ENCODE data around the gene CTNNA3. TPM values are rescaled to one million over a fixed set of nuclear protein-coding genes. Genes with fewer than 3 reads are reported as not detected.

Gene CTNNA3
- polyA plus RNA-seq, 1 experiment = not detected

DNA sequence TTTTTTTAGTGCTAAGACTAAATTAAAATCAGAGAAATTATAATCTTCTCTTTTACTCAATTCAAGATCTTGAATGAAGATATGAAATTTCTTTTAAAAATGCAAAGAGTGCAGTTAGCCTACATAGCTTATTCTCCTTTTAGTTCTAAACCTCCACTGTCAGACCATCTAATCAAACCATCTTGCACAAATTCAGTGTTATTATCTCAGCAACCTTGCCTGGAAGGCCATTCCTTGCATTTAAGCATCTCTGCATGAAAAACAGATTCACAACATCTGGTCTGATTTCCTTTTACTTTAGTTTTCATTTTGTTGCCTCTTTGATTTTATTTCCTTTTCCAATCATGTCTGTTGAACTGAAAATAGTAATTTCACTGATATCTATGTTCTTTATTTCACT lies 1297.3 kb downstream of the CTNNA3 start:
- ChIA-PET POLR2A (no interaction called here), CTCF (no interaction called here)
- DNase-seq (ENCODE audit: low read depth) = no peak
- Histone ChIP-seq H3K4me3 (ENCODE audit: low read depth, low read length) (no peak overlapping the region), H3K36me3 (ENCODE audit: control insufficient read depth, insufficient read depth, low read length) (no peaks in the 10 kb centered on the region), H3K27me3 (ENCODE audit: control insufficient read depth, insufficient read depth, low read length) (no peaks in the 10 kb centered on the region)
- TF ChIP-seq, protein P1, sequence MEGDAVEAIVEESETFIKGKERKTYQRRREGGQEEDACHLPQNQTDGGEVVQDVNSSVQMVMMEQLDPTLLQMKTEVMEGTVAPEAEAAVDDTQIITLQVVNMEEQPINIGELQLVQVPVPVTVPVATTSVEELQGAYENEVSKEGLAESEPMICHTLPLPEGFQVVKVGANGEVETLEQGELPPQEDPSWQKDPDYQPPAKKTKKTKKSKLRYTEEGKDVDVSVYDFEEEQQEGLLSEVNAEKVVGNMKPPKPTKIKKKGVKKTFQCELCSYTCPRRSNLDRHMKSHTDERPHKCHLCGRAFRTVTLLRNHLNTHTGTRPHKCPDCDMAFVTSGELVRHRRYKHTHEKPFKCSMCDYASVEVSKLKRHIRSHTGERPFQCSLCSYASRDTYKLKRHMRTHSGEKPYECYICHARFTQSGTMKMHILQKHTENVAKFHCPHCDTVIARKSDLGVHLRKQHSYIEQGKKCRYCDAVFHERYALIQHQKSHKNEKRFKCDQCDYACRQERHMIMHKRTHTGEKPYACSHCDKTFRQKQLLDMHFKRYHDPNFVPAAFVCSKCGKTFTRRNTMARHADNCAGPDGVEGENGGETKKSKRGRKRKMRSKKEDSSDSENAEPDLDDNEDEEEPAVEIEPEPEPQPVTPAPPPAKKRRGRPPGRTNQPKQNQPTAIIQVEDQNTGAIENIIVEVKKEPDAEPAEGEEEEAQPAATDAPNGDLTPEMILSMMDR (IDR thresholded peaks at IDR 0.05; ENCODE audit: insufficient read depth, low read depth, low read length) = no peak

DNA sequence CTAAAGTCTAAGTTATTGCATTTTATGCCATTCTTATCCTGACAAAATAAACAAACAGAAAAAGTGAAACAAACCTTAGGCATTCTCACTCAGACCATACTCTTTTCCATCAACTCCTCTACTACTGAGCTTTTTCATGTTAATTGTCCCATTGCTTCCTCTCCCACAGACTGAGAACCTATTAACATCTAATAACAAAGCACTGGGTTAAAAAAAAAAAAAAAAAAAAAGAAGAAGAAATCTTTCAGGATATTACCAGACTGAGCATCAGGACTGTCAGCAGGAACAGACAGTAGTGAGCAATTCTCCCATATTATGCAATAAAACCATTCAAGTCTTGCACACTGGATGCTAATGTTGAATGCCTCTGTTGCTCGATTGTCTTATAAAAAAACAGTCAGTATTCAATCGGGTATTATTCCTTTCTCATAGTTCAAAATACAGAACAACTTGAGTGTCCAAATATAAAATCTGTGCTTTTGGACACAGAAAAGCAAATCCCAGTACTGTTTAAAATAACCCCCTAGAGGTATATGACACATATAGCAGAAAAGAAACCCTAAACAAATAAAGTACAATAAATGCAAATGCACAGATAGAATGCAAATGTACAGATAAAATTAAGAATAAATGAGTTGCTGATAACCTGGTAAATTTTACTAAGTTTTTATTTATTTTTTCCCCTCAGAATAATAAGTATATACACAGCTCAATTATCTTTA lies 1301.5 kb downstream of the CTNNA3 start:
- Histone ChIP-seq H3K36me3 (ENCODE audit: control insufficient read depth, insufficient read depth, low read length) (no peaks in the 10 kb centered on the region), H3K27me3 (ENCODE audit: control insufficient read depth, insufficient read depth, low read length) (no peaks in the 10 kb centered on the region), H3K4me3 (ENCODE audit: low read depth, low read length) (no peak overlapping the region)
- ChIA-PET POLR2A (no interaction called here), CTCF (no interaction called here)
- no peak for DNase-seq (ENCODE audit: low read depth)
- TF ChIP-seq, protein P1 (IDR thresholded peaks at IDR 0.05; ENCODE audit: insufficient read depth, low read depth, low read length) = no peak

- DNase-seq (ENCODE audit: low read depth) = no peak
- no peaks in the 10 kb centered on the region for H3K27me3 ChIP-seq (ENCODE audit: control insufficient read depth, insufficient read depth, low read length)
- H3K36me3 ChIP-seq (ENCODE audit: control insufficient read depth, insufficient read depth, low read length) = no peaks in the 10 kb centered on the region
- ChIA-PET CTCF (interaction anchor here (1.0 kb wide), 1 partner anchor 18 kb away, joined by 3 read pairs; no protein-coding TSS in a partner anchor), POLR2A (no interaction called here)
- TF ChIP-seq, protein P1 (IDR thresholded peaks at IDR 0.05; ENCODE audit: insufficient read depth, low read depth, low read length) = no peak
- H3K4me3 ChIP-seq (ENCODE audit: low read depth, low read length) = no peak overlapping the region
Measured at GRCh38 chr10:66390926-66391325, 1305.1 kb downstream of the CTNNA3 start.

DNA sequence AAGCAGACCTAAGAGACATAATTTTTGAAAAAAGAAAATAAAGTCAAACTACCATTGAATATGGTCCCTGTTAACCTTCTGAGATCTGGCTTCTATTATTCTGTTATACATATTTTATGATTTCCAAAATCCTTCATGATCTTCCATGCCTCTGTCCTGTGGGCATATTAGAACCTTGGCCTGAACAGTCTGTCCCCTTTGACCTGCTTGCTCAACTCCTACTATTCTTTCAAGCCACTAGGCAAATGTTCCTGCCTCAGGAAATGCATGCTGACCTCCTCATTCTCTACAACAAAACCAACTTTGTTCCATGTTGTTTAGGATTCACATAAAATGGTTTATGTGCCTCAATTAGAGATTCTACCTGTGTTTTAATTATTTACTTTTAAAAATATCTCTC lies 1315.0 kb downstream of the CTNNA3 start:
- ChIA-PET CTCF (no interaction called here), POLR2A (no interaction called here)
- TF ChIP-seq, protein P1 (IDR thresholded peaks at IDR 0.05; ENCODE audit: insufficient read depth, low read depth, low read length) = no peak
- DNase-seq (ENCODE audit: low read depth) = no peak
- H3K4me3 ChIP-seq (ENCODE audit: low read depth, low read length) = no peak overlapping the region
- no peaks in the 10 kb centered on the region for H3K36me3 ChIP-seq (ENCODE audit: control insufficient read depth, insufficient read depth, low read length)
- no peaks in the 10 kb centered on the region for H3K27me3 ChIP-seq (ENCODE audit: control insufficient read depth, insufficient read depth, low read length)

DNA sequence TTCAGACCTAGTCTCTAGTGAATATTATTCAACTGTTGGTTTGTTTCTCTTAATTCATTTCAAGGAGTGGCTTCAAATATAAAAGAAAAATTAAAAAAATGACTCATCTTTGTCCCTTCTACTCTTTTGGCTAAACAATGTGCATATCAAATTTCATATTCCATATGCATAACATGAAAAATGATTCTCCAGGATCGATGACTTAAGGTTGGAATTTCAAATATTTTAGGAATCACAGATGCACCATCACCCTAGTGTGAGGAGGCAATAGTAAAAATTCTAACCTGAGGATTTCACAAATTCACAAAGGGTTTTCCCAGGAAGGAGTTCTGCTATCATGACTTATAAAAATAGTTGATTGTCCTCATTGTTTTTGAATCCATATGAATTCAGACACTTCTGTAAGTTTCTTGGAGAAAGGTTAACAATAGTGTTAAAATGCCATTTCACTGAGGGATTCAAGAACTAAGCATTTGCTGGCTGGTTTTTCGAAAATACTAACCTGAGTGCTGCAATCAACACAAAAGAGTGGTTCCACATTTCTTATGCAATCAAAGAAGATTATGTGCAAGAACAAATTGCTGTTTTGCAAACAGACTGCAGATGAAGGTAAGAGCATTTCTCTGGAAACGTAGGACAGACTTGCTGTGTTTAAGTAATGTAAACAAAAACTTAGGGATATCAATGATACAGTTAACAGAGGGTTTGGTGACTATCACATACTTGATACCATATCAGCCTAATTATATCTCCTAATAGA lies 1317.7 kb downstream of the CTNNA3 start:
- no peak for DNase-seq (ENCODE audit: low read depth)
- CTCF ChIA-PET = no interaction called here
- Histone ChIP-seq H3K36me3 (ENCODE audit: control insufficient read depth, insufficient read depth, low read length) (no peaks in the 10 kb centered on the region), H3K4me3 (ENCODE audit: low read depth, low read length) (no peak overlapping the region), H3K27me3 (ENCODE audit: control insufficient read depth, insufficient read depth, low read length) (no peaks in the 10 kb centered on the region)
- POLR2A ChIA-PET = no interaction called here
- TF ChIP-seq, protein P1 (IDR thresholded peaks at IDR 0.05; ENCODE audit: insufficient read depth, low read depth, low read length) = no peak

Data from BJ (cell line).